ENCODE results near the gene NME4. TPM values are rescaled to one million over a fixed set of nuclear protein-coding genes. Genes with fewer than 3 reads are reported as not detected.
A peak's percentile ranks its signal among the peaks of the same experiment; 100 is the strongest.

The NME4 gene
- total RNA-seq, 2 donors from 2014 or later, result 45.4 to 45.8 TPM

DNA sequence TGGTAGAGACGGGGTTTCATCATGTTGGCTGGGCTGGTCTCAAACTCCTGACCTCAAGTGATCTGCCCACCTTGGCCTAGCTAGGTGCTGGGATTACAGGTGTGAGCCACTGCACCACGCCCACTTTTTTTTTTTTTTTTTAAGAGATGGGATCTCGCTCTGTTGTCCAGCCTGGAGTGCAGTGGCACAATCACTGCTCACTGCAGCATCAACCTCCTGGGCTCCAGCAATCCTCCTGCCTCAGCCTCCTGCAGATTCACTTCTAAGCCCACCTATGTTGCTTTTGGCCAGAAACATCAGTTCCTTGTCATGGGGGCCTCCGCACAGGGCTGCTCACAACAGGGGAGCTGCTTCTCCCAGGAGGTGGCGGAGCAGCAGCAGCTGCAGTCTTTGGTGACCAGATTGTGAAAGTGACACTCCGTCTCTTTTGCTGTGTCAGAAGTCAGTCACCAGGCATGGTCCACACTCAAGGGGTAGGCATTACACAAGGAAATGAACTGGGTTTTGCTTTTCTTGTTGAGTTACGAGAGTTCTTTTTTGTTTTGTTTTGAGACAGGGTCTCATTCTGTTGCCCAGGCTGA is 4.5 kb upstream of the NME4 start:
- DNase-seq (ENCODE audit: low spot score), result no peak
- H3K27ac ChIP-seq, result no peak overlapping the region
- no peaks in the 10 kb centered on the region for H3K27me3 ChIP-seq
- no peaks in the 10 kb centered on the region for H3K9me3 ChIP-seq
- H3K4me1 ChIP-seq, result peaks cover 0 to 25% of the 10 kb centered on the region in 2 donors
- no peak overlapping the region for H3K4me3 ChIP-seq
- H3K36me3 ChIP-seq, result no peaks in the 10 kb centered on the region
- TF ChIP-seq, protein P1, sequence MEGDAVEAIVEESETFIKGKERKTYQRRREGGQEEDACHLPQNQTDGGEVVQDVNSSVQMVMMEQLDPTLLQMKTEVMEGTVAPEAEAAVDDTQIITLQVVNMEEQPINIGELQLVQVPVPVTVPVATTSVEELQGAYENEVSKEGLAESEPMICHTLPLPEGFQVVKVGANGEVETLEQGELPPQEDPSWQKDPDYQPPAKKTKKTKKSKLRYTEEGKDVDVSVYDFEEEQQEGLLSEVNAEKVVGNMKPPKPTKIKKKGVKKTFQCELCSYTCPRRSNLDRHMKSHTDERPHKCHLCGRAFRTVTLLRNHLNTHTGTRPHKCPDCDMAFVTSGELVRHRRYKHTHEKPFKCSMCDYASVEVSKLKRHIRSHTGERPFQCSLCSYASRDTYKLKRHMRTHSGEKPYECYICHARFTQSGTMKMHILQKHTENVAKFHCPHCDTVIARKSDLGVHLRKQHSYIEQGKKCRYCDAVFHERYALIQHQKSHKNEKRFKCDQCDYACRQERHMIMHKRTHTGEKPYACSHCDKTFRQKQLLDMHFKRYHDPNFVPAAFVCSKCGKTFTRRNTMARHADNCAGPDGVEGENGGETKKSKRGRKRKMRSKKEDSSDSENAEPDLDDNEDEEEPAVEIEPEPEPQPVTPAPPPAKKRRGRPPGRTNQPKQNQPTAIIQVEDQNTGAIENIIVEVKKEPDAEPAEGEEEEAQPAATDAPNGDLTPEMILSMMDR (IDR thresholded peaks at IDR 0.05), result no peak

DNA sequence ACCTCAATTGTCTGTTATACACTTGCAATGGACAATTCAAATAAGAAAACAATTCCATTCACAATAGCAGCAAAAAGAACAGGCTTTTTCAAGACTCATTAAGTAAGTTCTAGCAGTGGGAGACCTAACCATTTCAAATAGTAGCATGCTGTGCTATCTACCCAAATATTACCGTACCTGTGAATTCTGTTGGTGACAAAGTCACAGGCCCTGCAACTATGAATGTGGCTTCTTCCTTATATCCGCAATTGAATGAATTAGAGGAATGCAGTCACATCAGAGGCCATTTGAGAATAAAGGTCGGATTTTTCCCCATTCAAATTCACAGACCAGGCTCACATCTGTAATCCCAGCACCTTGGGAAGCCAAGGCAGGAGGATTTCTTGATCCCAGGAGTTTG is 800 bp upstream of the NME4 start:
- peak overlapping the region; percentile 64 to 88 for H3K27ac ChIP-seq
- no peaks in the 10 kb centered on the region for H3K36me3 ChIP-seq

DNA sequence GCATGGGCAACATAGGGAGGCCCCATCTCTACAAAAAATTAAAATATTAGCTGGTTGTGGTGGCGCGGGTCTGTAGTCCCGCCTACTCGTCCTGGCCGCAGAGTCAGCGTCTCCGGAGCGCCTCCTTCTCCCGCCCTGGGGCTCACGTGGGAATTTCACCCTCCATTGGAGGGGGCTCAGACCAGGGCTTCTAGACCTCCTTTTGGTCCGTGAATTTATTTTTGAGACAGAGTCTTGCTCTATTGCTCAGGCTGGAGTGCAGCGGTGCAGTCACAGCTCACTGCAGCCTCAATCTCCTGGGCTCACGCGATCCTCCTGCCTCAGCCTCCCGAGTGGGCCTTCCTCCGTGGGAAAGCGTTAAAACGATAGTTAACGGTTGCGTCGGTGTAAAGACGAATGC is 394 bp upstream of the NME4 start:
- Histone ChIP-seq H3K9me3 (no peaks in the 10 kb centered on the region), H3K36me3 (no peaks in the 10 kb centered on the region), H3K4me3 (peak overlapping the region; percentile 60 to 71), H3K27me3 (no peaks in the 10 kb centered on the region), H3K27ac (peak overlapping the region; percentile 64 to 88), H3K4me1 (peaks cover 0 to 20% of the 10 kb centered on the region in 2 donors)
- DNase-seq (ENCODE audit: low spot score), result no peak
- TF ChIP-seq, protein P1 (IDR thresholded peaks at IDR 0.05), result no peak

More for the DNA sequence above, 800 bp upstream of the NME4 start:
- H3K4me1 ChIP-seq, result peaks cover 0 to 20% of the 10 kb centered on the region in 2 donors
- TF ChIP-seq, protein P1 (IDR thresholded peaks at IDR 0.05), result no peak
- H3K27me3 ChIP-seq, result no peaks in the 10 kb centered on the region
- peak overlapping the region in 1 of 2 donors; percentile 71 for H3K4me3 ChIP-seq
- no peaks in the 10 kb centered on the region for H3K9me3 ChIP-seq
- no peak for DNase-seq (ENCODE audit: low spot score)

DNA sequence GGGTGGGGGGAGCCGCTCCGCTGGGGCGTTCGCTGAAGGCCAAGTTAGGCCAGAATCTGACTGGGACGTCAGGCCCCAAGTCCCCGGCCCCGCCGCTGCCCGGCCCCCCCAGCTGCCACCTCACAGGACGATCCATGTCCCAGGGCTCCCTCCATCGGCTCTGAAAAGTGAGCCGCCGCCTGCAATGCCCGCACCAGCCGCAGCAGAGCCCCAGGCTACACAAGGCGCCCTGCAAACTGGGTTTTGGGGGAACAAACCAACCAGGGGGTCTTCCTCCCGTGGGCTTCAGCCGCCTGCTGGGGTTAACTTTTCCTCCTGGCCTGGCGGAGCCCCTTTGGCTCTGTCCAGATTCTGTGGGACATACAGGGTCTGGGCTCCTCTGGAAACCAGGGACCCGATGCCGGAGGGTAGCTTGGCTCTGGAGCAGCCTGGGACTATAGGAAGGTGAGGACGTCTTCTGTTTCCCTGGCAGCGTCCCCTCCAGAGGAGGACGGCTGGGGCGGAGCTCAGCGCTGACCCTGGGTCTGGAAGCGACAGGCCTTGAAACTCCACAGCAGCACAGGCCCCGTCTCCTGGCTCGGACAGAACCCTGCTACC is 835 bp downstream of the NME4 start:
- H3K27ac ChIP-seq, result peak overlapping the region; percentile 81 to 88
- peaks cover 0 to 23% of the 10 kb centered on the region in 2 donors for H3K4me1 ChIP-seq
- H3K27me3 ChIP-seq, result no peaks in the 10 kb centered on the region
- no peaks in the 10 kb centered on the region for H3K36me3 ChIP-seq
- TF ChIP-seq, protein P1 (IDR thresholded peaks at IDR 0.05), result peak; percentile 21 to 63
- no peaks in the 10 kb centered on the region for H3K9me3 ChIP-seq
- peak overlapping the region; percentile 60 to 71 for H3K4me3 ChIP-seq
- DNase-seq (ENCODE audit: low spot score), result peak; percentile 77

DNA sequence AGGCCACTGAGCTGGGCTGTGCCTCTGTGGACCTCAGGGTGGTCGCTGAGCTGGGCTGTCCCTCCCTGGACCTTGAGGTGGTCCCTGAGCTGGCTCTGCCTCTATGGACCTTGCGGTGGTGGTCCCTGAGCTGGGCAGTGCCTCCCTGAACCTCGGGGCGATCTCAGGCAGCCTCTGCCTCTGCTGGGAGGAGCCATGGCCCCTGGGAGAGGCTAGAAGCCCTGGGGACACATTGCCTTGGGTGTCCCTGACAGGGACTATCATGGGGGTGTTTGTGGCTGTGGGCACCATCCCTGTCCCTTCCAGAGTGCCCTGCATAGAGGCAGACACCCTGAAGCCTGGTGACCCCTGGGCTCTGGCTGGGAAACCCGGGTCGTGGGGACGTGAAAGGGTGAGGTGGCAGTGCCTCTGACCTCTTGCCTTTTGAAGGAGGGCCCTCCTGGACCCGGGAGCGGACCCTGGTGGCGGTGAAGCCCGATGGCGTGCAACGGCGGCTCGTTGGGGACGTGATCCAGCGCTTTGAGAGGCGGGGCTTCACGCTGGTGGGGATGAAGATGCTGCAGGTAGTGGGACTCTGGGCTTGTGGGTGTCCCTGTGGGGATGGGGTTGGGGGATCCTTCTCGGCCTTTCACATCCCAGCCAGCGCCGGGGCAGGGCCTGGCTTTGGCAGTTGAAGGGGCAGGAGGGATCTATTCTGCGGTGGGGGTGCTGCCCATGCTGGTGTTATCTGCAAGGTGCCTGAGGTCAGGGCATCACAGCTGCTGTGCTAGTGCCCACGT is 1.8 kb downstream of the NME4 start:
- Histone ChIP-seq H3K9me3 (no peaks in the 10 kb centered on the region), H3K4me1 (peaks cover 0 to 23% of the 10 kb centered on the region in 2 donors), H3K27me3 (no peaks in the 10 kb centered on the region), H3K27ac (peak overlapping the region; percentile 81 to 88), H3K4me3 (no peak overlapping the region), H3K36me3 (no peaks in the 10 kb centered on the region)
- TF ChIP-seq, protein P1 (IDR thresholded peaks at IDR 0.05), result no peak
- no peak for DNase-seq (ENCODE audit: low spot score)

Measured in right atrium auricular region (tissue), 2 donors.